ENCODE data around the gene GABRR2.

GABRR2 gene

DNA sequence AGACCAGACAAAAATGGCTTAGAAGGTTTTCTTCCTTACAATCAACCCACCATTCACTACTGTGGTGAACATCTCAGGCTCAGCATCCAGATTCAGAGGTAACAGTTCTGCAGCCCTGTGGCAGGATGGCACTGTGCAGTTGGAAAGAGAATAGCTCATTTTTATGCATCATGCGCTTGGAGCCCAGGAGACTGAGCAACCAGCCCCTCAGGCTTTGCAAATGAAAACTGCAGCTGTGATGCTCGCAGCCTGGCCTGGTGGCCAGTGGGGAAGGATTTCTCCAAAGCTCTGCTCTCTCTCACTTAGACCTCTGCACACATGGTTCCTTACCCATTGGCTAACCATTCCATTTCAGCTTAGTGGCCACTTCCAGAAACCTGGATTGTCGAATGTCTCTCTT is 45.8 kb downstream of the GABRR2 start:
- Histone ChIP-seq H3F3A (ENCODE audit: insufficient read depth, low read length) (peaks cover 20% of the 10 kb centered on the region), H4K20me1 (ENCODE audit: insufficient read depth, low read length) (no peaks in the 10 kb centered on the region), H3K36me3 (replicated peaks; ENCODE audit: insufficient read depth, low read length) (no peaks in the 10 kb centered on the region), H3K4me1 (ENCODE audit: low read length) (peaks cover 36% of the 10 kb centered on the region), H3K79me2 (ENCODE audit: low read length) (no peaks in the 10 kb centered on the region), H3K27me3 (replicated peaks; ENCODE audit: insufficient read depth, low read length) (no peaks in the 10 kb centered on the region), H3K9me2 (replicated peaks; ENCODE audit: insufficient read depth, low read length) (no peaks in the 10 kb centered on the region), H3K4me3 (ENCODE audit: low read length) (no peak overlapping the region), H3K4me2 (ENCODE audit: low read depth, low read length) (no peak overlapping the region), H3K9ac (ENCODE audit: low read length) (no peak overlapping the region), H3K27ac (ENCODE audit: low read length) (no peak overlapping the region), H3K9me3 (replicated peaks; ENCODE audit: insufficient read depth, low read length) (no peaks in the 10 kb centered on the region), H2AFZ (ENCODE audit: low read length) (no peak overlapping the region)
- TF ChIP-seq EZH2phosphoT487 (IDR thresholded peaks at IDR 0.05; ENCODE audit: low read length) (no peak), EZH2 (optimal IDR thresholded peaks at IDR 0.05; ENCODE audit: low read depth, low read length) (no peak)
- TF ChIP-seq, protein P1, sequence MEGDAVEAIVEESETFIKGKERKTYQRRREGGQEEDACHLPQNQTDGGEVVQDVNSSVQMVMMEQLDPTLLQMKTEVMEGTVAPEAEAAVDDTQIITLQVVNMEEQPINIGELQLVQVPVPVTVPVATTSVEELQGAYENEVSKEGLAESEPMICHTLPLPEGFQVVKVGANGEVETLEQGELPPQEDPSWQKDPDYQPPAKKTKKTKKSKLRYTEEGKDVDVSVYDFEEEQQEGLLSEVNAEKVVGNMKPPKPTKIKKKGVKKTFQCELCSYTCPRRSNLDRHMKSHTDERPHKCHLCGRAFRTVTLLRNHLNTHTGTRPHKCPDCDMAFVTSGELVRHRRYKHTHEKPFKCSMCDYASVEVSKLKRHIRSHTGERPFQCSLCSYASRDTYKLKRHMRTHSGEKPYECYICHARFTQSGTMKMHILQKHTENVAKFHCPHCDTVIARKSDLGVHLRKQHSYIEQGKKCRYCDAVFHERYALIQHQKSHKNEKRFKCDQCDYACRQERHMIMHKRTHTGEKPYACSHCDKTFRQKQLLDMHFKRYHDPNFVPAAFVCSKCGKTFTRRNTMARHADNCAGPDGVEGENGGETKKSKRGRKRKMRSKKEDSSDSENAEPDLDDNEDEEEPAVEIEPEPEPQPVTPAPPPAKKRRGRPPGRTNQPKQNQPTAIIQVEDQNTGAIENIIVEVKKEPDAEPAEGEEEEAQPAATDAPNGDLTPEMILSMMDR (IDR thresholded peaks at IDR 0.05; ENCODE audit: low read length): no peak
- DNase-seq: no peak

DNA sequence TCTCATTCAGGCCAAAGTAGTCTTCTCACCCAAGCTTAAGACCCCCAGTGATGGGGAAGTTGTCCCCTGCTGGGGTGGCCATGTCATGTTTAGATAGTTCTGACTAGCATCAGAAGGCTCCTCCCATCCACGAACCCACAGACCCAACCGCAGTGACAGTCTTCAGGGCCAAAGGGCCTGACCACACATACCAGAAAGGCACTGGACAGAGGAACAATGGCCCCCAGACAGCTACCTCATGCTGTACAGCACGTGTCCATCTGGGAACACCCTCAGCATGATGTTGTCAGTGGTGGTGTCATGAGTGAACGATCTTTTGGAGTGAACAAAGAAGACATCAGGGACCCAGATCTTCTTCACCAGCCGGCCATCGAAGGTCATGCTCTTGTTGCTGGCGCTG is 46.3 kb downstream of the GABRR2 start:
- Histone ChIP-seq H3K9me3 (replicated peaks; ENCODE audit: insufficient read depth, low read length) (no peaks in the 10 kb centered on the region), H3K79me2 (ENCODE audit: low read length) (no peaks in the 10 kb centered on the region), H3K4me1 (ENCODE audit: low read length) (peaks cover 36% of the 10 kb centered on the region), H3F3A (ENCODE audit: insufficient read depth, low read length) (peaks cover 20% of the 10 kb centered on the region), H3K27ac (ENCODE audit: low read length) (no peak overlapping the region), H3K4me3 (ENCODE audit: low read length) (no peak overlapping the region), H4K20me1 (ENCODE audit: insufficient read depth, low read length) (no peaks in the 10 kb centered on the region), H3K36me3 (replicated peaks; ENCODE audit: insufficient read depth, low read length) (no peaks in the 10 kb centered on the region), H3K27me3 (replicated peaks; ENCODE audit: insufficient read depth, low read length) (no peaks in the 10 kb centered on the region), H3K9ac (ENCODE audit: low read length) (no peak overlapping the region), H3K4me2 (ENCODE audit: low read depth, low read length) (no peak overlapping the region), H2AFZ (ENCODE audit: low read length) (no peak overlapping the region), H3K9me2 (replicated peaks; ENCODE audit: insufficient read depth, low read length) (no peaks in the 10 kb centered on the region)
- TF ChIP-seq, protein P1 (IDR thresholded peaks at IDR 0.05; ENCODE audit: low read length): no peak
- no peak for TF ChIP-seq EZH2 (optimal IDR thresholded peaks at IDR 0.05; ENCODE audit: low read depth, low read length)
- TF ChIP-seq EZH2phosphoT487 (IDR thresholded peaks at IDR 0.05; ENCODE audit: low read length): no peak
- no peak for DNase-seq

DNA sequence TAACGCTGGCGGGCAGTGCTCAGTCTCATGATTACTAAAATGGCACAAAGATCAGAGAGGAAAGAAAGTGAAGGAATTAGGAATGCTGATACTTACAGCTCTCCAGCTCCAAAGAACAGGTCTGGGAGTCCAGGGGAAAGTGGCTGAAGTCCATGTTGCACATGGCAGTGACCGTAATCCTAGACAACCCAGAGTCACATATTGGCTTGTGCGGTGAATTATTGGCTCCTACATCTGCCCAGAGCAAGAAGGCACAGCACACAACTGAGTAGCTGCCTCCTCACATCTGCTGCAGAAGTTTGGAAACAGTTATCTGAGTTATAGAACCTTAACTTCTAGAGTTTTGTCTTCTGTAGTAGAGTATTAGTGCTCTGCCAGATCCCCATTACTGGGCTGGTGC is 47.2 kb downstream of the GABRR2 start:
- Histone ChIP-seq H2AFZ (ENCODE audit: low read length) (no peak overlapping the region), H3K4me1 (ENCODE audit: low read length) (peaks cover 35% of the 10 kb centered on the region), H3K9me3 (replicated peaks; ENCODE audit: insufficient read depth, low read length) (no peaks in the 10 kb centered on the region), H3K27me3 (replicated peaks; ENCODE audit: insufficient read depth, low read length) (no peaks in the 10 kb centered on the region), H3K4me2 (ENCODE audit: low read depth, low read length) (no peak overlapping the region), H3F3A (ENCODE audit: insufficient read depth, low read length) (peaks cover 20% of the 10 kb centered on the region), H4K20me1 (ENCODE audit: insufficient read depth, low read length) (no peaks in the 10 kb centered on the region), H3K9me2 (replicated peaks; ENCODE audit: insufficient read depth, low read length) (no peaks in the 10 kb centered on the region), H3K79me2 (ENCODE audit: low read length) (no peaks in the 10 kb centered on the region), H3K36me3 (replicated peaks; ENCODE audit: insufficient read depth, low read length) (no peaks in the 10 kb centered on the region), H3K9ac (ENCODE audit: low read length) (no peak overlapping the region), H3K27ac (ENCODE audit: low read length) (no peak overlapping the region), H3K4me3 (ENCODE audit: low read length) (no peak overlapping the region)
- no peak for TF ChIP-seq EZH2 (optimal IDR thresholded peaks at IDR 0.05; ENCODE audit: low read depth, low read length)
- no peak for TF ChIP-seq EZH2phosphoT487 (IDR thresholded peaks at IDR 0.05; ENCODE audit: low read length)
- TF ChIP-seq, protein P1 (IDR thresholded peaks at IDR 0.05; ENCODE audit: low read length): no peak
- DNase-seq: no peak
